ENCODE data around the gene RNASEH2A. TPM values are rescaled to one million over a fixed set of nuclear protein-coding genes. Genes with fewer than 3 reads are reported as not detected.

RNASEH2A gene
- total RNA-seq, 1 donor from 2014 or later = 37.2 TPM

GRCh38 chr19:12786952-12787351, 19.4 kb upstream of the RNASEH2A start:
- TF ChIP-seq CTCF (conservative IDR thresholded peaks at IDR 0.05) = no peak
- Mint-ChIP-seq H3K36me3 (no peaks in the 10 kb centered on the region), H3K4me1 (ENCODE audit: unreplicated experiment) (peaks cover 30% of the 10 kb centered on the region), H3K4me3 (no peak overlapping the region), H3K9me3 (no peaks in the 10 kb centered on the region), H3K27me3 (no peaks in the 10 kb centered on the region), H3K27ac (no peak overlapping the region)
- no peak for DNase-seq (ENCODE audit: extremely low spot score, unreplicated experiment)

GRCh38 chr19:12787458-12787857, 18.9 kb upstream of the RNASEH2A start:
- no peak for DNase-seq (ENCODE audit: extremely low spot score, unreplicated experiment)
- H3K9me3 Mint-ChIP-seq = no peaks in the 10 kb centered on the region
- H3K27ac Mint-ChIP-seq = no peak overlapping the region
- no peak overlapping the region for H3K4me3 Mint-ChIP-seq
- H3K36me3 Mint-ChIP-seq = no peaks in the 10 kb centered on the region
- H3K27me3 Mint-ChIP-seq = no peaks in the 10 kb centered on the region
- H3K4me1 Mint-ChIP-seq (ENCODE audit: unreplicated experiment) = peaks cover 26% of the 10 kb centered on the region
- no peak for TF ChIP-seq CTCF (conservative IDR thresholded peaks at IDR 0.05)

- H3K27ac Mint-ChIP-seq = peak overlapping the region; percentile 93
- TF ChIP-seq CTCF (conservative IDR thresholded peaks at IDR 0.05) = no peak
- DNase-seq (ENCODE audit: extremely low spot score, unreplicated experiment) = no peak
- H3K36me3 Mint-ChIP-seq = no peaks in the 10 kb centered on the region
- no peaks in the 10 kb centered on the region for H3K27me3 Mint-ChIP-seq
- peaks cover 26% of the 10 kb centered on the region for H3K4me1 Mint-ChIP-seq (ENCODE audit: unreplicated experiment)
- H3K4me3 Mint-ChIP-seq = peak overlapping the region; percentile 77
- no peaks in the 10 kb centered on the region for H3K9me3 Mint-ChIP-seq
Measured at GRCh38 chr19:12788042-12788681, 18.2 kb upstream of the RNASEH2A start.

GRCh38 chr19:12788682-12789097, 17.7 kb upstream of the RNASEH2A start:
- DNase-seq (ENCODE audit: extremely low spot score, unreplicated experiment) = no peak
- H3K27ac Mint-ChIP-seq = peak overlapping the region; percentile 93
- no peaks in the 10 kb centered on the region for H3K36me3 Mint-ChIP-seq
- no peaks in the 10 kb centered on the region for H3K9me3 Mint-ChIP-seq
- TF ChIP-seq CTCF (conservative IDR thresholded peaks at IDR 0.05) = no peak
- peak overlapping the region; percentile 85 for H3K4me3 Mint-ChIP-seq
- peaks cover 23% of the 10 kb centered on the region for H3K4me1 Mint-ChIP-seq (ENCODE audit: unreplicated experiment)
- H3K27me3 Mint-ChIP-seq = no peaks in the 10 kb centered on the region

GRCh38 chr19:12789098-12789903, 17.1 kb upstream of the RNASEH2A start:
- DNase-seq (ENCODE audit: extremely low spot score, unreplicated experiment) = no peak
- no peaks in the 10 kb centered on the region for H3K36me3 Mint-ChIP-seq
- no peaks in the 10 kb centered on the region for H3K27me3 Mint-ChIP-seq
- H3K4me1 Mint-ChIP-seq (ENCODE audit: unreplicated experiment) = peaks cover 26% of the 10 kb centered on the region
- peak overlapping the region; percentile 85 for H3K4me3 Mint-ChIP-seq
- H3K9me3 Mint-ChIP-seq = no peaks in the 10 kb centered on the region
- H3K27ac Mint-ChIP-seq = peak overlapping the region; percentile 93
- no peak for TF ChIP-seq CTCF (conservative IDR thresholded peaks at IDR 0.05)
